Ovary (tissue), 9 donors: ENCODE data around the gene CDKN1B. TPM values are rescaled to one million over a fixed set of nuclear protein-coding genes. Genes with fewer than 3 reads are reported as not detected.

ENCODE experiments used
- DNase-seq, 5 donors: peaks; one replicate each; pipeline ENCODE4 v3.0.0-alpha.2; 2019 to 2020
- H3K27ac ChIP-seq, 2 donors: fragments of 200-600 bp; one replicate each; pipeline versions ENCODE4 v1.5.1 to v1.8.0; 2019 to 2022
- H3K27me3 ChIP-seq: fragments of 200-600 bp; one replicate; pipeline ENCODE4 v1.8.0; 2022
- H3K36me3 ChIP-seq: fragments of 200-600 bp; sonication (generic); one replicate; pipeline ENCODE4 v1.5.1; 2019
- H3K4me1 ChIP-seq: one replicate; pipeline ENCODE4 v1.8.1; 2013; ENCODE audit warnings: mild to moderate bottlenecking, moderate library complexity; ENCODE audit not compliant: insufficient read depth
- H3K4me3 ChIP-seq: fragments of 200-600 bp; sonication (generic); one replicate; pipeline ENCODE4 v1.5.1; 2017
- H3K9me3 ChIP-seq, 2 donors: fragments of 200-600 bp in 1 of 2; sonication (generic) in 1 of 2; one replicate each; pipeline versions ENCODE4 v1.5.1 to v1.8.1; 2013 to 2019; ENCODE audit warnings: mild to moderate bottlenecking in 1 of 2, moderate library complexity in 1 of 2
- EP300 ChIP-seq: sonication (generic); formaldehyde crosslinking; IDR thresholded peaks from one replicate; pipeline ENCODE4 v1.6.1; 2017; ENCODE audit warnings: antibody characterized with exemption
- POLR2A ChIP-seq: fragments of 450-650 bp; IDR thresholded peaks from one replicate; pipeline ENCODE4 v1.6.1; 2017; ENCODE audit warnings: antibody characterized with exemption, mild to moderate bottlenecking, moderate library complexity
- WGBS, 3 donors: extraction: QIAGEN DNeasy Blood & Tissue Kit in 1 of 3; methylation state at CpG; one replicate each; pipeline versions ENCODE4 v1.1.5 to v1.1.7; 2013 to 2017; 5-methylcytosine and 5-hydroxymethylcytosine counted together
- intact Hi-C, 4 donors: fragments of 100-400 bp; cut with DNase I; formaldehyde crosslinking; loops; one replicate each; pipeline versions ENCODE4 v1.11.0 to v1.15.1; 2022 to 2023
- polyA plus RNA-seq, 2 donors: library from polyadenylated mRNA; stranded (reverse); fragments of 200-250 nt in 1 of 2; fragments of 350-450 nt in 1 of 2; fragmentation: Illumina TruSeq in 1 of 2; extraction: RNeasy Lipid Tissue Mini Kit (QIAGEN cat#74804) in 1 of 2; gene quantifications; one replicate each; pipeline ENCODE4 v1.2.3, GENCODE V29; 2013 to 2014
- total RNA-seq, 7 donors: library from RNA; depleted of rRNA in 2 of 7; stranded (reverse); fragments of >200 nt in 2 of 7; fragmentation: NEBNext Ultra II Directional in 3 of 7; extraction: Animal tissue kit (Norgen Biotek cat#: 25700) in 3 of 7; gene quantifications; one replicate each; pipeline versions ENCODE4 v1.1.0 to v1.2.4, GENCODE V29; 2016 to 2023
- TF ChIP-seq, protein P1 (sequence below), 3 donors: fragments of 450-650 bp in 2 of 3; fragments of 200-600 bp in 1 of 3; IDR thresholded peaks; one replicate each; pipeline versions ENCODE4 v1.5.1 to v1.8.0; 2016 to 2022; ENCODE audit warnings: antibody characterized with exemption in 3 of 3, mild to moderate bottlenecking in 1 of 3
- donor health status: DM: no; HTN: no; CAD: no; lungs with moderate emphysema.
- donor health status: DM: no; HTN: no; CAD: no.
- donor health status: Bipolar disorder and iron deficiency.
- donor health status: DM: yes; HTN: yes; CAD: no.
- donor health status: DM: no; HTN: no; CAD: no.
- donor health status: DM: yes; HTN: yes; CAD: no.

The CDKN1B gene
- total and polyA plus RNA-seq, 9 donors = 54.3 to 90.2 (median 75.5) TPM

DNA sequence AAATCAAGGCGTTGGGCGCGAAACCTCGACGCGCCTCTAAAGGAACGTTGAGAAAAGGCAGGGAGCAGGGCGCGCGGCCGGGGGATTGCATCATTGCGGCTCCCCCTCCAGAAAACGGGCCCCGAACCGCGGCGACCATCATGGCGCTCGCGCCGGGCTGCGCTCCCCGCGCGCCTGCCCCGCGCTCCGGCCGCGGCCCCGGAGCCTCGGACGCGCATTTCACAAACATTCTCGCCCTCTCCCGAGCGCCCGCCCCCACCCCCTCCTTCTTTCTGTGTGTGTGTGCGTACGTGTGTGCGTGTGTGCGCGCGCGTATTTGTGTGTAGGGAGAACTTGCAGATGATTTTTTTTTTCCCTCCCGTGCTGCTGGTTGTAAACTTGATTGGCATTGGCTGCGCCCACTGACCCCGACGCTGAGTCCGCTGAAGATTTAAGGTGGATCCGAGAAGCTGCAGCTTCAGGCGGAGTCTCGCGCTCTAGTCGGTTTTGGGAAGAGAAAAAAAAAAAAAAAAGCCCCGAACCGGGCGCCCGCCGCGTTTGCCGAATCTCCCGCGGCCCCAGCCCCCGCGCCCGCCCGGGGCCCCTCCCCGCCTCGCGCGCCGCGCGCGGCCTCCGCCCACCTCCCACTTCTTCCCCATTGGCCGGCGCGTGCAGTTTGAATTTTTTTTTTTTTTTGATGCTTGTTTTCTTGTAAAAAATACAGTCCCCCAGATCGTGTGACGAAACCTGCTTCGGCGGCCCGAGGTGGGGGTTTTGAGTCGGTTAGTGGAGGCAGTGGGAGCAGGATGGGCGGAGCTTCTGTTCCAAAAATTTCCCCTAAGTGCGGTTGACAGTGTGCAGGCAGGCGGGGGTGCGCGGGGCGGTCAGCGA is 8.2 kb downstream of the CDKN1B start:
- Histone ChIP-seq H3K27me3 (no peaks in the 10 kb centered on the region), H3K4me3 (peak overlapping the region; percentile 77), H3K36me3 (no peaks in the 10 kb centered on the region), H3K27ac (peak overlapping the region; percentile 99), H3K9me3 (no peaks in the 10 kb centered on the region), H3K4me1 (peaks cover 2% of the 10 kb centered on the region)
- intact Hi-C loops = loop anchor here in 2 of 4 donors (5.0 to 10.0 kb wide), 2 partner anchors 62 to 169 kb away; partner anchors contain the start of genes GPRC5A (in 2 of the 2) and APOLD1 (in 1 of the 2)
- WGBS, 3 donors = 0 to 1% (median 1%) methylated on average over 88 to 91 of the region's 93 CpGs
- DNase-seq = peak; percentile 90 to 95 (median 93)
- peak; percentile 87 for TF ChIP-seq POLR2A
- no peak for TF ChIP-seq EP300
- TF ChIP-seq, protein P1, sequence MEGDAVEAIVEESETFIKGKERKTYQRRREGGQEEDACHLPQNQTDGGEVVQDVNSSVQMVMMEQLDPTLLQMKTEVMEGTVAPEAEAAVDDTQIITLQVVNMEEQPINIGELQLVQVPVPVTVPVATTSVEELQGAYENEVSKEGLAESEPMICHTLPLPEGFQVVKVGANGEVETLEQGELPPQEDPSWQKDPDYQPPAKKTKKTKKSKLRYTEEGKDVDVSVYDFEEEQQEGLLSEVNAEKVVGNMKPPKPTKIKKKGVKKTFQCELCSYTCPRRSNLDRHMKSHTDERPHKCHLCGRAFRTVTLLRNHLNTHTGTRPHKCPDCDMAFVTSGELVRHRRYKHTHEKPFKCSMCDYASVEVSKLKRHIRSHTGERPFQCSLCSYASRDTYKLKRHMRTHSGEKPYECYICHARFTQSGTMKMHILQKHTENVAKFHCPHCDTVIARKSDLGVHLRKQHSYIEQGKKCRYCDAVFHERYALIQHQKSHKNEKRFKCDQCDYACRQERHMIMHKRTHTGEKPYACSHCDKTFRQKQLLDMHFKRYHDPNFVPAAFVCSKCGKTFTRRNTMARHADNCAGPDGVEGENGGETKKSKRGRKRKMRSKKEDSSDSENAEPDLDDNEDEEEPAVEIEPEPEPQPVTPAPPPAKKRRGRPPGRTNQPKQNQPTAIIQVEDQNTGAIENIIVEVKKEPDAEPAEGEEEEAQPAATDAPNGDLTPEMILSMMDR (IDR thresholded peaks at IDR 0.05) = peak in 1 of 3 donors; percentile 42

DNA sequence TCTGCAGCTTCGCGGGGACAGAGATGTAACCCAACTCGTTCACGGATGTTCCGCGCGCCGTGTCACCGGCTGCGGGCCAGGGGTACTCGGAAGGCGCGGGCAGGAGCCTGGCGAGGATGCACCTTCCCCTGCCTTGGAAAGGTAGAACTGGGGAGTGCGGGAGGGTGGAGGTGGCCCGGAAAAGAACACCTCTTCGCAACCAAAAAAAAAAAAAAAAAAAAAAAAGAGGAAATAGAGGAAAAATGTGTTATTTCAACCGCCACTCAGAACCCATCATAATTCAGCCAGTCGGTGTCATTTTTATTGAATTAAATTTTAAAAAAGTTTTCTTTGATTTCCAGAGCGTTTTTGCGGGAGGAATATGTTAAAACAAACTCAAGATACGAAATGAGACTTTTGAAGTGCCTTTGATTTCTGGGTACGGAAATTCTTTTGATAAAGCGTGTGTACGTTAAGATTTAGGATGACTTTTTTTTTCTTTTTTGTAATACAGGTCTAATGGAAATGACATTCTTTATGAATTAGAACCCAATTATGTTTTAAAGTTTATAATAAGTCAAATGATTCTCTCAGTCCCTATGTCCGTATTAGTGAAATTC is 8.9 kb downstream of the CDKN1B start:
- Histone ChIP-seq H3K9me3 (no peaks in the 10 kb centered on the region), H3K4me1 (peaks cover 2% of the 10 kb centered on the region), H3K4me3 (peak overlapping the region; percentile 77), H3K36me3 (no peaks in the 10 kb centered on the region), H3K27ac (peak overlapping the region; percentile 89 to 99), H3K27me3 (no peaks in the 10 kb centered on the region)
- no peak for DNase-seq
- intact Hi-C loops = loop anchor here in 2 of 4 donors (5.0 to 10.0 kb wide), 2 partner anchors 61 to 169 kb away; partner anchors contain the start of genes GPRC5A (in 2 of the 2) and APOLD1 (in 1 of the 2)
- 1 to 3% (median 2%) methylated on average over 26 of the region's 26 CpGs for WGBS, 3 donors
- no peak for TF ChIP-seq EP300
- TF ChIP-seq POLR2A = no peak
- TF ChIP-seq, protein P1 (IDR thresholded peaks at IDR 0.05) = no peak

DNA sequence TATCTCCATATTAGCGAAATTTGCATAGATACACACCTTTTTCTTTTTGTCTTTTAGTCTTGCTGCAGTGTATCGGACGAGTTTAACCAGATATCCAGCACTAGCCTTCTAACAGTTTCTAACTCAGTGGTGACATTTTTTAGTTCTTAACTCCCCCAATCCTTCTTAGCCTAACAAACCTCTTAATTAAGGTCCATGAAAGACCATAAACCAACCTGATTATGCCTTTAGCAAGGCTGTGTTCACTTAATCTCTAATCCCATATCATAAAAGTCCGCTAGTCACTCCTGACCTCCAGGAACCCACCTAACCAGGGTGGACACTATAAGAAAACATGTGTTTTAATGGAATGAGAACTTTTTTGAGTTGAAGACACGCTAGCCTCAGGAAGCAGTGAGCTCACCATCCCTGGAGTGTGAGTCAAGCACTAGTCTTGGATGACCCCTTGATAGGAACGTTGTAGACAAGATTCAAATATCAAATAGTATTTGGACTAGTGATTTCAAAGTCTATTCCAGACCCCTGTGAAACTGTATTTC is 9.5 kb downstream of the CDKN1B start:
- peak overlapping the region; percentile 89 to 99 for H3K27ac ChIP-seq
- 32 to 43% (median 36%) methylated on average over 6 of the region's 6 CpGs for WGBS, 3 donors
- no peak for TF ChIP-seq POLR2A
- no peaks in the 10 kb centered on the region for H3K9me3 ChIP-seq
- no peak for DNase-seq
- H3K4me1 ChIP-seq = peaks cover 2% of the 10 kb centered on the region
- H3K36me3 ChIP-seq = no peaks in the 10 kb centered on the region
- intact Hi-C loops = loop anchor here in 2 of 4 donors (5.0 to 10.0 kb wide), 2 partner anchors 61 to 168 kb away; partner anchors contain the start of genes GPRC5A (in 2 of the 2) and APOLD1 (in 1 of the 2)
- H3K4me3 ChIP-seq = peak overlapping the region; percentile 77
- no peaks in the 10 kb centered on the region for H3K27me3 ChIP-seq

DNA sequence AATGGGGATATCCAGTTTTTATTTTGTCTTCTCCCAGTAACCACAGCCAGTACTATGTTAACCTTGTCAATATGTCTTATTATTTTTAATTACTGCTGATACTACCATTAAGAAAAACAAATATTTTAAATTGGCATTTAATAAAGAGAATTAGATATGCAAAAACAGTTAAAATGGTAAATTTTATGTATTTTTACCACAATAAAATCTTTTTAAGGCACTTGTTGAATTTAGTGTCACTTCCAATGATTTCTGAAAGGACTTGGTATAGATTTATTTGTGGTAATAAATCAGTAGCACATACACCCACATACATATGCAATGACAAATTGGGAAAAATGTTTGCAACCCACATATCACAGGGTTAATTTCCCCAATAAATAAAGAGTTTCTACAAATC is 14.0 kb downstream of the CDKN1B start:
- Histone ChIP-seq H3K4me3 (no peak overlapping the region), H3K36me3 (no peaks in the 10 kb centered on the region), H3K27ac (no peak overlapping the region), H3K9me3 (no peaks in the 10 kb centered on the region), H3K27me3 (no peaks in the 10 kb centered on the region), H3K4me1 (peaks cover 12% of the 10 kb centered on the region)
- TF ChIP-seq POLR2A = no peak
- TF ChIP-seq, protein P1 (IDR thresholded peaks at IDR 0.05) = no peak
- intact Hi-C loops = no loop called here
- DNase-seq = no peak
